ENCODE measurements around the gene BCL11A. TPM values are rescaled to one million over a fixed set of nuclear protein-coding genes. Genes with fewer than 3 reads are reported as not detected.

Gene BCL11A
- total RNA-seq, 1 experiment from 2014 or later = 91.4 TPM

- Histone ChIP-seq H2BK5ac (ENCODE audit: insufficient read length, low read length) (no peak overlapping the region), H2AK5ac (ENCODE audit: insufficient read length, low read length) (no peak overlapping the region), H3K56ac (ENCODE audit: insufficient read length, low read depth, low read length) (no peak overlapping the region), H4K91ac (ENCODE audit: insufficient read length, low read depth, low read length) (no peak overlapping the region), H3K4me2 (ENCODE audit: insufficient read depth, insufficient read length, low read length) (no peak overlapping the region), H3K23me2 (ENCODE audit: insufficient read length, low read depth, low read length, poor library complexity, severe bottlenecking) (no peaks in the 10 kb centered on the region), H2BK12ac (ENCODE audit: insufficient read length, low read depth, low read length) (no peak overlapping the region), H3K23ac (ENCODE audit: insufficient read length, low read depth, low read length) (no peak overlapping the region), H3K18ac (ENCODE audit: insufficient read length, low read depth, low read length) (no peak overlapping the region), H3K27ac (ENCODE audit: insufficient read length, low read depth, low read length) (no peak overlapping the region), H2BK20ac (ENCODE audit: low read depth, low read length, poor library complexity, severe bottlenecking) (no peak overlapping the region), H3K79me2 (ENCODE audit: insufficient read depth, low read length) (no peaks in the 10 kb centered on the region; the same call in 1 of the 2 replicates), H3K79me1 (ENCODE audit: insufficient read depth, low read depth, low read length, poor library complexity, severe bottlenecking) (no peaks in the 10 kb centered on the region), H4K5ac (ENCODE audit: insufficient read length, low read depth, low read length) (no peak overlapping the region), H3K4ac (ENCODE audit: low read depth, low read length) (no peak overlapping the region), H2BK15ac (ENCODE audit: low read depth, low read length) (no peak overlapping the region), H3K9ac (ENCODE audit: extremely low read depth, insufficient read length, low read length) (no peak overlapping the region), H3K9me3 (ENCODE audit: control insufficient read depth, low read depth, low read length) (no peaks in the 10 kb centered on the region), H4K20me1 (ENCODE audit: control insufficient read depth, insufficient read depth, insufficient read length) (no peaks in the 10 kb centered on the region), H3K27me3 (ENCODE audit: insufficient read depth, low read length) (no peaks in the 10 kb centered on the region), H2AFZ (ENCODE audit: low read length) (no peak overlapping the region), H3K14ac (ENCODE audit: insufficient read depth, low read length) (no peak overlapping the region), H3K4me1 (ENCODE audit: insufficient read depth, low read length) (peaks cover 3% of the 10 kb centered on the region; the same call in 1 of the 2 replicates), H4K8ac (replicated peaks; ENCODE audit: insufficient read length, low read depth, low read length) (no peak overlapping the region), H2BK120ac (ENCODE audit: low read depth, low read length, poor library complexity, severe bottlenecking) (no peak overlapping the region), H3T11ph (ENCODE audit: low read length) (no peak overlapping the region)
- H3K36me3 Mint-ChIP-seq (ENCODE audit: insufficient read depth in 1 of 3, low read depth in 3 of 3) = no peaks in the 10 kb centered on the region
- no peak overlapping the region for H3K4me3 Mint-ChIP-seq
- H3K27ac Mint-ChIP-seq = no peak overlapping the region
- no peaks in the 10 kb centered on the region; a peak in 1 of 5 replicates for H3K9me3 Mint-ChIP-seq
- no CpG with 5 or more reads among the region's 6 CpGs for WGBS (ENCODE audit: extremely low coverage, insufficient read length, low lambda C conversion rate)
- H3K27me3 Mint-ChIP-seq (ENCODE audit: low read depth) = peaks cover 9% of the 10 kb centered on the region
- no peak for TF ChIP-seq CTCF (conservative IDR thresholded peaks at IDR 0.05)
- H3K4me1 Mint-ChIP-seq = peaks cover 26 to 51% of the 10 kb centered on the region in 2 experiments
- no peak for DNase-seq
Observed at GRCh38 chr2:60440767-60441163, 112.7 kb downstream of the BCL11A start.
